GM08714 (cell line): ENCODE measurements around the gene EVI5.
"Not testable (repeated sequence)": the region's sequence is repeated elsewhere in the genome, so short reads cannot be mapped to it uniquely, and the experiment has no call there.

Source experiments
- H3K4me3 ChIP-seq: fragments of 200-500 bp; sonication (Bioruptor generic); 2 replicates; pipeline ENCODE4 v1.5.1; 2014; ENCODE audit warnings: mild to moderate bottlenecking, low read length, inconsistent platforms
- ZNF274 ChIP-seq: IDR thresholded peaks from 2 replicates; pipeline ENCODE4 v1.6.1; 2012; ENCODE audit warnings: mild to moderate bottlenecking, low read depth, low read length

The EVI5 gene

DNA sequence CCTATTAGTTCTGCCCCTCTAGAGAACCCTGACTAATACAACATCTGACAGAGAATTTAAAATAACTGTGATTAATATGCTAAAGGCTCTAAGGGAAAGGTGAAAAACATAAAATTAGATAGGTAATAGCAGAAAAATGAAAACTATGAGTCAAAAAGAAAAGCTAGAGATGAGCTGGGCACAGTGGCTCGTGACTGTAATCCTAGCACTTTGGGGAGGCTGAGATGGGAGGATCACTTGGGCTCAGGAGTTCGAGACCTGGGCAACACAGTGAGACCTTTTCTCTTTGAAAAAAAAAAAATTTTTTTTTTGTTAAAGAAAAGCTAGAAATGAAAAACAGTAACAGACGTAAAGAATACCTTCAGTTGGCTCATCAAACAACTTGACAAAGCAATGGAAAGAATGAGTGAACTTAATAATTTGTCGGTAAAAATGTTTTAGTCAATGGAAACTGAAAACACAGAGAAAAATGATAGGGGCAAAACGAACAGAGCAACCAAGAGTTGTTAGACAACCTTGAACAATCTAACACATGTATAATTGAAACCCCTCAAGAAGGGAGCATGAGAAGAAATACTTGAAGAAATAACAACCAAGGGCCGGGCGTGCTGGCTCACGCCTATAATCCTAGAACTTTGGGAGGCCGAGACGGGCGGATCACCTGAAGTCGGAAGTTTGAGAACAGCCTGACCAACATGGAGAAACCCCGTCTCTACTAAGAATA, 165.3 kb downstream of the EVI5 start:
- no peak for TF ChIP-seq ZNF274
- H3K4me3 ChIP-seq, result no peak overlapping the region

- TF ChIP-seq ZNF274, result no peak
- no peak overlapping the region for H3K4me3 ChIP-seq
Measured at GRCh38 chr1:92601044-92601443, 183.9 kb downstream of the EVI5 start.

- no peak for TF ChIP-seq ZNF274
Measured at GRCh38 chr1:92599184-92599583, 185.7 kb downstream of the EVI5 start.

GRCh38 chr1:92589361-92589760, 195.5 kb downstream of the EVI5 start:
- H3K4me3 ChIP-seq, result not testable (repeated sequence)

More at GRCh38 chr1:92599184-92599583, 185.7 kb downstream of the EVI5 start:
- H3K4me3 ChIP-seq, result no peak overlapping the region

DNA sequence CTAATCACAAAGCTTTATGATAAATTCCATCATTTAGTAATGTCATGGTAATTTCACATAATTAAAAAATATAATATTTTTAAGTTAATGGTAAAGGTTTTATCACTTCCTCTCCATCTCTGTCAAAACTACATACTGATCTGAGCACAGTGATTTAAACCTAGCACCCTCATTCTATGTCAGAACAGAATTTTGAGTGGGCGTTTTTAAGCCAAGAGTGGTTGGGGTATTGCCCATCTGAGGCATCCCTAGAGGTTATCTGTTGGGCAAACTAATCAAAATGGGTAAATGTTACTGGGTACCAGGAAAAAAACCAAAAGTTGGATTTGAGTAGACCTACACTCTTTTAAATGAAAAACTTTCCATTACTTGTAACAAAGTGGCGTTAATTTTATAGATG, 197.5 kb downstream of the EVI5 start:
- H3K4me3 ChIP-seq, result no peak overlapping the region
- TF ChIP-seq ZNF274, result no peak

DNA sequence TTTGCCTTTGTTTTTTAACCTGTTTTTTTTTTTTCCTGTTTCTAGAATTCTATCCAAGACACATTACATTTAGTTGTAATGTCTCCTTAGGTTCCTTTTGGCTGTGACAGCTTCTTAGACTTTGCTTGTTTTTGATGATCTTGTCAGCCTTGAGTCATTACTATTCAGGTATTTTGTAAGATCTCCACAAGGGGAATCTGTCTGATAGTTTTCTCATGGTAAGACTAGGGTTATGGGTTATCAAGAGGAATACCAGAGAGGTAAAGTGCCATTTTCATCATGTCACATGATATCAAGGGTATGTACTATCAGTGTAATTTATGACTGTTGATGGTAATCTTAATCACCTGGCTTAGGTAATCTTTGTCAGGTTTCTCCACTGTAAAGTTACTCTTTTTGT, 199.1 kb downstream of the EVI5 start:
- no peak for TF ChIP-seq ZNF274
- no peak overlapping the region for H3K4me3 ChIP-seq

DNA sequence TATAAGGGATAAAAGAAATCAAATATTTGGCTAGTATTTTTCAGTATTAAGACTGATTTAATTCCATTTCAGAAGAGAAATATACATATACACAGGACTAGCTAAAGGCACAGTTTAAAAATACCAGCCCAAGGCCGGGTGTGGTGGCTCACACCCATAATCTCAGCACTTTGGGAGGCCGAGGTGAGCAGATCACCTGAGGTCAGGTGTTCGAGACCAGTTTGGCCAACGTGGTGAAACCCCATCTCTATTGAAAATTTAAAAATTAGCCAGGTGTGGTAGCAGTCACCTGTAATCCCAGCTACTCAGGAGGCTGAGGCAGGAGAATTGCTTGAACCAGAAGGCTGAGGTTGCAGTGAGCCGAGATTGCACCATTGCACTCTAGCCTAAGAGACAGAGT, 200.1 kb downstream of the EVI5 start:
- H3K4me3 ChIP-seq, result not testable (repeated sequence)

DNA sequence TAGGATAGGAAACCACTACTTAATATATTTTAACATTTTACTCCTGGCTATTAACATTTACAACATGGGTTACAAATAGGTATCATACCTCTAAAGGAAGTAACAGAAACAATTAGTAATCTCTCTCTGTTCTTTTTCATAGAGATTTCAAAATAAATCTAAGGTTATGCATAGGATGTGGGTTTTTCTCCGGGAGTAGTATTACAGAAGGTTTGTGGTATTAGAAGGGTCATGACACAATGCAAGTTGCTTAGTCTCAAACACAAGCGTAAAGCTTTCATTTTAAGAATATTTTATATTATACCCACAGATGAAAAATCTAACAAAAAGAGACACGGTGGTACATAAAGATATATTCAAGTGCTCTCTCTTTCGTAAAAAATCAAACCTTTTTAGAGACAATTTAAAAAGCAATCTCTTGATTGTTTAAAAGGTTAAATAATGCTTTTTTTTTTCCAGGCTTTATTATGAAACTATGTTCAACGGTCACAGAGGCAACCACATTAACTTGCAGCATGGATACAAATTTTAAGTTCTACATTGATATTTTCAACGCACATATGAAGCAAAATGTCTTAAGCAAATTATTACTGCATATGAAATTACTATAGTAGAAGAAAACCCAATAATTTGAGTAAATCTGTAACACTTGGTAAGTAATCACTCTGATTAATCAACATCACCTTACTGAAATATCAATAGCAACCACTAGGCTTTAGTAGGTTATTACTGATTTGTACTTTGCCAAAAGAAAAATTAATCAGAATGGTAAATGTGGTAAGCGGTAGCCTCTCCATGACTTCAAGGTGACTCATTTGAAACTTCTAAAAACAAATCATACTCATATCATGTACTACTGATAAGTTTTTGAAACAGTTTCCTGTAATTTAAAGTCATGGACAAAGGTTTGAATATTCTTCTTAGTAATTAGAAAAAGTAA, 200.8 kb downstream of the EVI5 start:
- no peak overlapping the region for H3K4me3 ChIP-seq
- no peak for TF ChIP-seq ZNF274

GRCh38 chr1:92577261-92577895, 207.5 kb downstream of the EVI5 start:
- TF ChIP-seq ZNF274, result no peak
- no peak overlapping the region for H3K4me3 ChIP-seq

GRCh38 chr1:92575123-92575522, 209.8 kb downstream of the EVI5 start:
- no peak overlapping the region for H3K4me3 ChIP-seq

GRCh38 chr1:92572520-92572919, 212.4 kb downstream of the EVI5 start:
- no peak overlapping the region for H3K4me3 ChIP-seq
- no peak for TF ChIP-seq ZNF274

More at GRCh38 chr1:92575123-92575522, 209.8 kb downstream of the EVI5 start:
- TF ChIP-seq ZNF274, result no peak

DNA sequence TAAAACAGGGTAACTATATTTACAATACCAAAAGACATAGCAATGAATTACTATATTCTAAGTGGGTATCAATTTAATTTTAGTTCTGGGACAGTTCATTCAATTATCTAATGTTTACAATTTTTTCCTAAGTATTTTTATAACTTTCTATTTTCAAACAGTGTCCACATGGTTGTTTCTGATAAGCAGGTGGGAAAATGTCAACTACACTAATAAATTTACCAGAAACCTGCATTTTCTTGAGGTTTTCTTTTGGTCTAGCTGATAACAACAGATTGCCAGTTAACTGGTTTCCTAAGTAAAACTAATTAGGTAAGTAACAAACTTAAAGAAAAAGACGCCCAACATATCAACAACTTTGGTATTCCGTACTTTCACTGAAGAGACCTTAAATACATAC, 213.3 kb downstream of the EVI5 start:
- no peak overlapping the region for H3K4me3 ChIP-seq
- no peak for TF ChIP-seq ZNF274

- no peak overlapping the region for H3K4me3 ChIP-seq
- no peak for TF ChIP-seq ZNF274
Measured at GRCh38 chr1:92567211-92567868, 217.6 kb downstream of the EVI5 start.
